Measurements from ENCODE around the gene ART1.

ART1 gene

GRCh38 chr11:3632070-3632660, 12.8 kb upstream of the ART1 start:
- TF ChIP-seq CTCF (IDR thresholded peaks at IDR 0.05; ENCODE audit: insufficient read depth, low read depth, low read length, missing control alignments), result no peak
- no peak overlapping the region for H3K4me3 ChIP-seq (ENCODE audit: low read length)
- no peak for DNase-seq (ENCODE audit: low read depth)

- TF ChIP-seq CTCF (IDR thresholded peaks at IDR 0.05; ENCODE audit: insufficient read depth, low read depth, low read length, missing control alignments), result no peak
- H3K4me3 ChIP-seq (ENCODE audit: low read length), result no peak overlapping the region
- DNase-seq (ENCODE audit: low read depth), result no peak
Observed at GRCh38 chr11:3635641-3636375, 9.1 kb upstream of the ART1 start.

GRCh38 chr11:3637201-3637600, 7.7 kb upstream of the ART1 start:
- no peak for TF ChIP-seq CTCF (IDR thresholded peaks at IDR 0.05; ENCODE audit: insufficient read depth, low read depth, low read length, missing control alignments)
- H3K4me3 ChIP-seq (ENCODE audit: low read length), result no peak overlapping the region
- no peak for DNase-seq (ENCODE audit: low read depth)

- no peak overlapping the region for H3K4me3 ChIP-seq (ENCODE audit: low read length)
- no peak for DNase-seq (ENCODE audit: low read depth)
- TF ChIP-seq CTCF (IDR thresholded peaks at IDR 0.05; ENCODE audit: insufficient read depth, low read depth, low read length, missing control alignments), result no peak
Observed at GRCh38 chr11:3638513-3638912, 6.4 kb upstream of the ART1 start.

GRCh38 chr11:3639841-3640240, 5.1 kb upstream of the ART1 start:
- DNase-seq (ENCODE audit: low read depth), result no peak
- H3K4me3 ChIP-seq (ENCODE audit: low read length), result no peak overlapping the region
- TF ChIP-seq CTCF (IDR thresholded peaks at IDR 0.05; ENCODE audit: insufficient read depth, low read depth, low read length, missing control alignments), result no peak

- DNase-seq (ENCODE audit: low read depth), result no peak
- H3K4me3 ChIP-seq (ENCODE audit: low read length), result no peak overlapping the region
- TF ChIP-seq CTCF (IDR thresholded peaks at IDR 0.05; ENCODE audit: insufficient read depth, low read depth, low read length, missing control alignments), result no peak
Observed at GRCh38 chr11:3641191-3641590, 3.7 kb upstream of the ART1 start.

- TF ChIP-seq CTCF (IDR thresholded peaks at IDR 0.05; ENCODE audit: insufficient read depth, low read depth, low read length, missing control alignments), result no peak
- no peak for DNase-seq (ENCODE audit: low read depth)
- H3K4me3 ChIP-seq (ENCODE audit: low read length), result peak within 1 kb of the TSS; percentile 52
Observed at GRCh38 chr11:3641701-3642070, 3.2 kb upstream of the ART1 start, which contains the start of gene ART5. ART5 (minus strand) TSS chr11:3641992; CDS start chr11:3641862, 130 bp downstream.

Data from epithelial cell of esophagus (primary cell).